Ishikawa (cell line): Measurements from ENCODE around the gene TRUB2.

Experiments
- CEBPB ChIP-seq: IDR thresholded peaks from 2 replicates; pipeline ENCODE4 v1.6.1; 2012
- CREB1 ChIP-seq: IDR thresholded peaks from 2 replicates; pipeline ENCODE4 v1.6.1; 2012; ENCODE audit warnings: low read depth
- EP300 ChIP-seq: IDR thresholded peaks from 2 replicates; pipeline ENCODE4 v1.6.1; 2012; ENCODE audit warnings: borderline replicate concordance
- FOXM1 ChIP-seq: IDR thresholded peaks from 2 replicates; pipeline ENCODE4 v1.6.1; 2012; ENCODE audit warnings: low read depth, borderline replicate concordance
- USF1 ChIP-seq: IDR thresholded peaks from 2 replicates; pipeline ENCODE4 v1.6.1; 2012
- YY1 ChIP-seq: IDR thresholded peaks from 2 replicates; pipeline ENCODE4 v1.6.1; 2012; ENCODE audit warnings: low read depth

- TF ChIP-seq YY1 = no peak
- no peak for TF ChIP-seq EP300
- no peak for TF ChIP-seq CEBPB
- no peak for TF ChIP-seq FOXM1
- TF ChIP-seq CREB1 = no peak
- no peak for TF ChIP-seq USF1
Measured at GRCh38 chr9:128317629-128318028, 4.6 kb downstream of the TRUB2 start.
